Spleen (tissue), 11 donors: ENCODE results near the gene IDI2. TPM values are rescaled to one million over a fixed set of nuclear protein-coding genes. Genes with fewer than 3 reads are reported as not detected.

Source experiments
- DNase-seq: peaks from one replicate; pipeline ENCODE4 v3.0.0-alpha.2; 2020
- H3K27ac ChIP-seq, 8 donors: fragments of 200-600 bp; sonication (generic) in 7 of 8; 1 replicate in 4 of 8; 2 replicates in 4 of 8; pipeline versions ENCODE4 v1.5.0 to v1.8.0; 2016 to 2021; ENCODE audit warnings: inconsistent platforms in 4 of 8, mild to moderate bottlenecking in 4 of 8, moderate library complexity in 1 of 8
- H3K27me3 ChIP-seq, 7 donors: fragments of 200-600 bp; sonication (generic) in 6 of 7; replicated peaks in 1 of 7; 1 replicate in 4 of 7; 2 replicates in 3 of 7; pipeline versions ENCODE4 v1.5.0 to v1.8.0; 2016 to 2021; ENCODE audit warnings: inconsistent platforms in 3 of 7, mild to moderate bottlenecking in 1 of 7
- H3K36me3 ChIP-seq, 6 donors: fragments of 200-600 bp; sonication (generic) in 5 of 6; 1 replicate in 4 of 6; 2 replicates in 2 of 6; pipeline versions ENCODE4 v1.5.0 to v1.8.0; 2016 to 2021; ENCODE audit warnings: inconsistent platforms in 2 of 6
- H3K4me1 ChIP-seq, 6 donors: fragments of 200-600 bp; sonication (generic) in 5 of 6; 1 replicate in 3 of 6; 2 replicates in 3 of 6; pipeline versions ENCODE4 v1.5.0 to v1.8.0; 2016 to 2021; ENCODE audit warnings: inconsistent platforms in 3 of 6
- H3K4me3 ChIP-seq, 8 donors: fragments of 200-600 bp; sonication (generic) in 7 of 8; 1 replicate in 4 of 8; 2 replicates in 4 of 8; pipeline versions ENCODE4 v1.5.0 to v1.8.0; 2016 to 2021; ENCODE audit warnings: inconsistent platforms in 4 of 8, mild to moderate bottlenecking in 4 of 8, moderate library complexity in 2 of 8
- H3K9me3 ChIP-seq, 8 donors: fragments of 200-600 bp; sonication (generic) in 7 of 8; 1 replicate in 4 of 8; 2 replicates in 4 of 8; pipeline versions ENCODE4 v1.5.0 to v1.8.0; 2016 to 2021; ENCODE audit warnings: inconsistent platforms in 4 of 8
- POLR2A ChIP-seq, 3 donors: fragments of 450-650 bp; IDR thresholded peaks; one replicate each; pipeline ENCODE4 v1.5.1; 2017; ENCODE audit warnings: antibody characterized with exemption in 3 of 3, mild to moderate bottlenecking in 1 of 3
- POLR2AphosphoS5 ChIP-seq, 3 donors: sonication (generic); formaldehyde crosslinking; IDR thresholded peaks; one replicate each; pipeline ENCODE4 v1.5.1; 2017; ENCODE audit warnings: antibody characterized with exemption in 3 of 3
- WGBS, 5 donors: extraction: QIAGEN DNeasy Blood & Tissue Kit in 3 of 5; methylation state at CpG; one replicate each; pipeline versions ENCODE4 v1.1.5 to v1.1.7; 2013 to 2018; 5-methylcytosine and 5-hydroxymethylcytosine counted together
- intact Hi-C: fragments of 100-400 bp; cut with DNase I; formaldehyde crosslinking; loops from one replicate; pipeline ENCODE4 v1.15.0; 2023; ENCODE audit warnings: low total_unique reads
- polyA plus RNA-seq, 3 donors: library from polyadenylated mRNA; stranded (reverse); fragments of 200-250 nt; gene quantifications; one replicate each; pipeline ENCODE4 v1.2.1, GENCODE V29; 2013
- total RNA-seq, 7 donors: library from RNA; depleted of rRNA in 3 of 7; stranded (reverse); fragments of >200 nt in 3 of 7; fragmentation: NEBNext Ultra II Directional in 4 of 7; extraction: Animal tissue kit (Norgen Biotek cat#: 25700) in 4 of 7; gene quantifications; one replicate each; pipeline versions ENCODE4 v1.1.0 to v1.2.1, GENCODE V29; 2016 to 2021
- TF ChIP-seq, protein P1 (sequence below), 11 experiments: fragments of 200-600 bp in 7 of 11; fragments of 450-650 bp in 4 of 11; sonication (generic) in 4 of 11; IDR thresholded peaks in 8 of 11; conservative IDR thresholded peaks in 3 of 11; 1 replicate in 7 of 11; 2 replicates in 4 of 11; pipeline versions ENCODE4 v1.4.0 to v1.8.0; 2016 to 2021; ENCODE audit warnings: antibody characterized with exemption in 11 of 11, inconsistent platforms in 4 of 11, mild to moderate bottlenecking in 1 of 11
- donor health status: healthy with polysubstance abuse.
- donor health status: DM: no; HTN: no; CAD: no; lungs with moderate emphysema.
- donor health status: DM: no; HTN: no; CAD: no.
- donor health status: Bipolar disorder and iron deficiency.
- donor health status: healthy.
- donor health status: DM: no; HTN: no; CAD: no.
- donor health status: DM: yes; HTN: yes; CAD: no.

Gene IDI2
- total and polyA plus RNA-seq, 10 donors, result 0.06 to 0.09 TPM; not detected in 8

- Histone ChIP-seq H3K36me3 (peaks cover 0 to 41% (median 22%) of the 10 kb centered on the region in 6 donors), H3K27me3 (no peaks in the 10 kb centered on the region), H3K4me3 (peak overlapping the region; percentile 54 to 91 (median 68)), H3K27ac (peak overlapping the region; percentile 97 to 100 (median 98)), H3K9me3 (no peaks in the 10 kb centered on the region), H3K4me1 (peaks cover 46 to 79% (median 66%) of the 10 kb centered on the region in 6 donors)
- TF ChIP-seq POLR2A (IDR thresholded peaks at IDR 0.05) (peak in 1 of 3 donors; percentile 48), POLR2AphosphoS5 (IDR thresholded peaks at IDR 0.05) (no peak)
- no peak for DNase-seq
- 1 to 3% (median 1%) methylated on average over 28 to 34 of the region's 34 CpGs for WGBS, 5 donors
- intact Hi-C loops, result no loop called here
These were observed 23.8 kb upstream of the IDI2 start for GRCh38 chr10:1049425-1049958.

- Histone ChIP-seq H3K27me3 (no peaks in the 10 kb centered on the region), H3K9me3 (no peaks in the 10 kb centered on the region), H3K4me3 (peak within 1 kb of the TSS; percentile 54 to 91 (median 68)), H3K27ac (peak within 1 kb of the TSS; percentile 97 to 100 (median 98)), H3K36me3 (peaks cover 0 to 35% (median 20%) of the 10 kb centered on the region in 6 donors), H3K4me1 (peaks cover 42 to 79% (median 66%) of the 10 kb centered on the region in 6 donors)
- intact Hi-C loops, result no loop called here
- 0 to 1% (median 1%) methylated on average over 20 to 83 of the region's 83 CpGs for WGBS, 5 donors
- TF ChIP-seq, protein P1, sequence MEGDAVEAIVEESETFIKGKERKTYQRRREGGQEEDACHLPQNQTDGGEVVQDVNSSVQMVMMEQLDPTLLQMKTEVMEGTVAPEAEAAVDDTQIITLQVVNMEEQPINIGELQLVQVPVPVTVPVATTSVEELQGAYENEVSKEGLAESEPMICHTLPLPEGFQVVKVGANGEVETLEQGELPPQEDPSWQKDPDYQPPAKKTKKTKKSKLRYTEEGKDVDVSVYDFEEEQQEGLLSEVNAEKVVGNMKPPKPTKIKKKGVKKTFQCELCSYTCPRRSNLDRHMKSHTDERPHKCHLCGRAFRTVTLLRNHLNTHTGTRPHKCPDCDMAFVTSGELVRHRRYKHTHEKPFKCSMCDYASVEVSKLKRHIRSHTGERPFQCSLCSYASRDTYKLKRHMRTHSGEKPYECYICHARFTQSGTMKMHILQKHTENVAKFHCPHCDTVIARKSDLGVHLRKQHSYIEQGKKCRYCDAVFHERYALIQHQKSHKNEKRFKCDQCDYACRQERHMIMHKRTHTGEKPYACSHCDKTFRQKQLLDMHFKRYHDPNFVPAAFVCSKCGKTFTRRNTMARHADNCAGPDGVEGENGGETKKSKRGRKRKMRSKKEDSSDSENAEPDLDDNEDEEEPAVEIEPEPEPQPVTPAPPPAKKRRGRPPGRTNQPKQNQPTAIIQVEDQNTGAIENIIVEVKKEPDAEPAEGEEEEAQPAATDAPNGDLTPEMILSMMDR (IDR thresholded peaks at IDR 0.05 in 8 of 11, conservative IDR thresholded peaks at IDR 0.05 in 3 of 11), result peak in 4 of 11 experiments; percentile 28 to 42 (median 36)
- TF ChIP-seq POLR2AphosphoS5 (IDR thresholded peaks at IDR 0.05) (peak; percentile 98 to 99 (median 99)), POLR2A (IDR thresholded peaks at IDR 0.05) (peak; percentile 83 to 97 (median 83))
- DNase-seq, result peak; percentile 99
These were observed 23.2 kb upstream of the IDI2 start, which contains the start of gene IDI1 for GRCh38 chr10:1048732-1049424. TSS of gene IDI1 (minus strand) at chr10:1049119. CDS start at chr10:1049003, 116 bp downstream.

DNA sequence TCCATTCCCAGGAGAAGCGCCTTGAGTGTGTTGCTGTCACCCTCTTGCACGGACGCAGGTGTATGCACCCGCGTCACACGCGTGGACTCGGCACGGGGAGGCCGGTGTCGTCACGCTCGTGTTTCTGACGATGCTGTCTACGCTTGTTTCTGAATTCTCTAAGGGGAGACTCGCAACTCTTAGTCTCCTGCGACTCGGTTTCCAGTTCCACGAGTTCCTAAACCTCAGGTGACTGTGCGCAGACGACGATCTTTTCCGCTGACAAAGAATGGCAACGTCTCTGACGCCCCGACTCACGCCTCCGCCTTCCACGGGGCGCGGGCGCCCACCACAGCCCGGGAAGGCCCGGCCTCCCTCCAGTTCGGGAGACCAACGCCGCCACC is 22.7 kb upstream of the IDI2 start:
- H3K4me3 ChIP-seq, result peak overlapping the region; percentile 54 to 91 (median 68)
- H3K27ac ChIP-seq, result peak overlapping the region; percentile 97 to 100 (median 98)
- TF ChIP-seq POLR2AphosphoS5 (IDR thresholded peaks at IDR 0.05) (no peak), POLR2A (IDR thresholded peaks at IDR 0.05) (no peak)
- TF ChIP-seq, protein P1 (IDR thresholded peaks at IDR 0.05 in 8 of 11, conservative IDR thresholded peaks at IDR 0.05 in 3 of 11), result no peak
- intact Hi-C loops, result no loop called here
- H3K27me3 ChIP-seq, result no peaks in the 10 kb centered on the region
- peaks cover 37 to 79% (median 64%) of the 10 kb centered on the region in 6 donors for H3K4me1 ChIP-seq
- no peaks in the 10 kb centered on the region for H3K9me3 ChIP-seq
- peak; percentile 92 for DNase-seq
- H3K36me3 ChIP-seq, result peaks cover 0 to 30% (median 15%) of the 10 kb centered on the region in 6 donors
- 0 to 1% (median 0%) methylated on average over 36 to 37 of the region's 37 CpGs for WGBS, 5 donors

DNA sequence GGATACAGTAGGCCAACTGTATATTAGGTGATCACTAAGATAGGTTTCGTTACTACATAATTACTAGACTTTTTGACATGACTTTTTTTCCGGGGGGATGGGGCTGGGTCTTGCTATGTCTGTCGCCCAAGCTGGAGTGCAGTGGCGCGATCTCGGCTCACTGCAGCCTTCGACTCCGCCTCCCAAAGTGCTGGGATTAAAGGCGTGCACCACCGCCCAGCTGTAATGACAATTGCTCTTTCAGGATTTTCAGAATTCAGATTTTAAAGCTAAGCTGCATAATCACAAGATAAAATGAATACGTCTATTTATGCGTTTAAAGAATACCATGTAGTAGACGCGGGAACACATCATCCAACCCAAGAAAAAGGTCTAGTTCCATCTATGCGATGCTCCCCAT is 22.3 kb upstream of the IDI2 start:
- TF ChIP-seq POLR2AphosphoS5 (IDR thresholded peaks at IDR 0.05) (no peak), POLR2A (IDR thresholded peaks at IDR 0.05) (no peak)
- TF ChIP-seq, protein P1 (IDR thresholded peaks at IDR 0.05 in 8 of 11, conservative IDR thresholded peaks at IDR 0.05 in 3 of 11), result no peak
- H3K4me3 ChIP-seq, result peak overlapping the region; percentile 54 to 91 (median 68)

More for the DNA sequence above, 22.3 kb upstream of the IDI2 start:
- Histone ChIP-seq H3K9me3 (no peaks in the 10 kb centered on the region), H3K4me1 (peaks cover 38 to 79% (median 64%) of the 10 kb centered on the region in 6 donors), H3K27me3 (no peaks in the 10 kb centered on the region), H3K27ac (peak overlapping the region; percentile 97 to 100 (median 98)), H3K36me3 (peaks cover 0 to 30% (median 12%) of the 10 kb centered on the region in 6 donors)
- intact Hi-C loops, result no loop called here
- no peak for DNase-seq
- WGBS, 5 donors, result 5 to 8% (median 7%) methylated on average over 15 of the region's 15 CpGs
